HepG2 (cell line): Measurements from ENCODE around the gene PIAS1. TPM values are rescaled to one million over a fixed set of nuclear protein-coding genes. Genes with fewer than 3 reads are reported as not detected.

Source experiments
- ATAC-seq: fragments of 200-7000 bp; cut with Tn5 transposase; 3 replicates; pipeline ENCODE4 v1.9.1; 2020; ENCODE audit warnings: mild to moderate bottlenecking, moderate library complexity
- BruUV-seq: library from RNA; stranded (reverse); fragments of 400-500 nt; replicated peaks from 2 replicates; lab custom pipeline; 2021; lab: Mats Ljungman, UMichigan
- CTCF ChIA-PET: fragments of 300-600 bp; formaldehyde crosslinking; extraction: SDS; loops from one replicate; lab custom pipeline; 2021; ENCODE audit warnings: low total read pairs, inconsistent platforms, low intra/inter-chr PET ratio; lab: Yijun Ruan, JAX
- POLR2A ChIA-PET: fragments of 350-600 bp; sonication (Branson Sonifier 250); formaldehyde crosslinking; loops from one replicate; lab custom pipeline; 2020; ENCODE audit warnings: antibody characterized with exemption, inconsistent platforms; lab: Yijun Ruan, JAX
- DNase-seq: peaks from one replicate; pipeline ENCODE4 v3.0.0-alpha.2; 2015; ENCODE audit warnings: low spot score
- FAIRE-seq: peaks from 3 replicates; lab custom pipeline; 2011; peaks lifted over from hg19 to GRCh38; lab: Jason Lieb, UNC
- H2AFZ ChIP-seq: one replicate; pipeline ENCODE4 v1.6.1; 2011; ENCODE audit warnings: low read length, inconsistent platforms
- H3K27ac ChIP-seq: fragments of 300-600 bp; 3 replicates; pipeline ENCODE4 v1.8.0; 2011; ENCODE audit warnings: mixed run types, mild to moderate bottlenecking, mixed read lengths, low read length, inconsistent platforms; ENCODE audit not compliant: insufficient read depth; ENCODE audit errors: extremely low read length
- H3K27me3 ChIP-seq, 2 experiments: fragments of 200-600 bp in 1 of 2; 2 replicates in 1 of 2; 3 replicates in 1 of 2; pipeline versions ENCODE4 v1.6.0 to v1.8.0; 2011; ENCODE audit warnings: low read length in 2 of 2, mild to moderate bottlenecking in 2 of 2, moderate library complexity in 2 of 2, inconsistent platforms in 1 of 2; ENCODE audit not compliant: insufficient read depth in 2 of 2, control insufficient read depth in 1 of 2
- H3K36me3 ChIP-seq, 2 experiments: fragments of 200-600 bp in 1 of 2; replicated peaks in 1 of 2; 2 replicates in 1 of 2; 3 replicates in 1 of 2; pipeline versions ENCODE4 v1.5.1 to v1.8.0; 2011; ENCODE audit warnings: low read length in 2 of 2, inconsistent platforms in 1 of 2; ENCODE audit not compliant: insufficient read depth in 2 of 2, control insufficient read depth in 1 of 2
- H3K4me1 ChIP-seq: 2 replicates; pipeline ENCODE4 v1.5.1; 2012; ENCODE audit warnings: low read length, inconsistent platforms; ENCODE audit not compliant: insufficient read depth
- H3K4me2 ChIP-seq: 2 replicates; pipeline ENCODE4 v1.6.0; 2011; ENCODE audit warnings: low read depth, low read length, inconsistent platforms
- H3K4me3 ChIP-seq, 3 experiments: fragments of 200-600 bp in 1 of 3; sonication (generic), shearing (Covaris generic) in 1 of 3; replicated peaks in 1 of 3; 2 replicates each; pipeline ENCODE4 v1.5.1; 2011 to 2016; ENCODE audit warnings: low read length in 3 of 3, inconsistent platforms in 2 of 3, low read depth in 2 of 3, mild to moderate bottlenecking in 2 of 3, control low read depth in 1 of 3, mixed read lengths in 1 of 3; ENCODE audit not compliant: insufficient read depth in 1 of 3
- H3K79me2 ChIP-seq: one replicate; pipeline ENCODE4 v1.6.1; 2011; ENCODE audit warnings: low read length, inconsistent platforms; ENCODE audit not compliant: insufficient read depth
- H3K9ac ChIP-seq: 2 replicates; pipeline ENCODE4 v1.6.0; 2011; ENCODE audit warnings: mild to moderate bottlenecking, low read depth, low read length, inconsistent platforms; ENCODE audit not compliant: insufficient read depth
- H3K9me3 ChIP-seq: 2 replicates; pipeline ENCODE4 v1.5.1; 2012; ENCODE audit warnings: mild to moderate bottlenecking, low read length
- H4K20me1 ChIP-seq: 2 replicates; pipeline ENCODE4 v1.6.0; 2011; ENCODE audit warnings: inconsistent platforms, mild to moderate bottlenecking, low read length, moderate library complexity; ENCODE audit not compliant: insufficient read depth
- CC2D1A ChIP-seq: sonication (generic); formaldehyde crosslinking; IDR thresholded peaks from 2 replicates; pipeline ENCODE4 v1.8.1; 2023; ENCODE audit warnings: mild to moderate bottlenecking, missing genetic modification reagents
- NFKBIZ ChIP-seq: IDR thresholded peaks from 2 replicates; pipeline ENCODE4 v1.6.1; 2018; ENCODE audit warnings: missing genetic modification reagents, missing compliant biosample characterization
- ZNF598 ChIP-seq: sonication (generic); formaldehyde crosslinking; IDR thresholded peaks from 2 replicates; pipeline ENCODE4 v1.5.1; 2020; ENCODE audit warnings: mild to moderate bottlenecking, missing genetic modification reagents, borderline replicate concordance
- ZNF768 ChIP-seq: sonication (generic); formaldehyde crosslinking; IDR thresholded peaks from 2 replicates; pipeline ENCODE4 v1.4.0; 2020; ENCODE audit warnings: missing genetic modification reagents
- ZNF891 ChIP-seq: sonication (generic); formaldehyde crosslinking; IDR thresholded peaks from 2 replicates; pipeline ENCODE4 v1.5.0; 2020; ENCODE audit warnings: mild to moderate bottlenecking, missing genetic modification reagents
- WGBS: methylation state at CpG from one replicate; pipeline ENCODE4 v1.1.6; 2017; ENCODE audit warnings: low lambda C conversion rate; 5-methylcytosine and 5-hydroxymethylcytosine counted together
- in situ Hi-C: cut with HindIII; loops from 2 replicates; pipeline ENCODE4 v1.10.0; 2017; ENCODE audit warnings: low pct_unique_long_range_greater_than_20kb; ENCODE audit not compliant: extremely low pct_ligation_motif_present
- intact Hi-C: fragments of 100-400 bp; cut with micrococcal nuclease; formaldehyde crosslinking; loops from one replicate; pipeline ENCODE4 v1.10.0; 2022; ENCODE audit not compliant: unreplicated experiment
- polyA plus RNA-seq, 8 experiments: library from polyadenylated mRNA; depleted of rRNA in 3 of 8; stranded (reverse) in 7 of 8; unstranded in 1 of 8; fragments of >200 nt; fragmentation: Illumina TruSeq in 4 of 8; extraction: Trizol in 4 of 8; gene quantifications; 2 replicates each; pipeline versions ENCODE4 v1.2.1 to v1.2.3, GENCODE V29; 2011 to 2016; ENCODE audit warnings: low read depth in 4 of 8, missing spikeins in 1 of 8, mixed read lengths in 1 of 8; ENCODE audit not compliant: insufficient read depth in 1 of 8
- total RNA-seq, 5 experiments: library from RNA; depleted of rRNA; stranded (reverse); fragments of >200 nt; fragmentation: Illumina TruSeq; extraction: Trizol; gene quantifications; 2 replicates each; pipeline ENCODE4 v1.2.3, GENCODE V29; 2016; ENCODE audit warnings: low read depth in 1 of 5
- TF ChIP-seq, protein P1 (sequence below): sonication (generic); formaldehyde crosslinking; IDR thresholded peaks from 2 replicates; pipeline ENCODE4 v1.9.0; 2022; ENCODE audit warnings: low read depth, missing genetic modification reagents
- TF ChIP-seq, protein P2 (sequence below): sonication (generic); formaldehyde crosslinking; IDR thresholded peaks from 2 replicates; pipeline ENCODE4 v1.5.0; 2020; ENCODE audit warnings: mild to moderate bottlenecking, missing genetic modification reagents

Gene PIAS1
- total and polyA plus RNA-seq, 2 of the 13 experiments (the other 11 are each of a cell fraction or from before 2014, with no cell fraction given) = 20.7 to 33.7 TPM

DNA sequence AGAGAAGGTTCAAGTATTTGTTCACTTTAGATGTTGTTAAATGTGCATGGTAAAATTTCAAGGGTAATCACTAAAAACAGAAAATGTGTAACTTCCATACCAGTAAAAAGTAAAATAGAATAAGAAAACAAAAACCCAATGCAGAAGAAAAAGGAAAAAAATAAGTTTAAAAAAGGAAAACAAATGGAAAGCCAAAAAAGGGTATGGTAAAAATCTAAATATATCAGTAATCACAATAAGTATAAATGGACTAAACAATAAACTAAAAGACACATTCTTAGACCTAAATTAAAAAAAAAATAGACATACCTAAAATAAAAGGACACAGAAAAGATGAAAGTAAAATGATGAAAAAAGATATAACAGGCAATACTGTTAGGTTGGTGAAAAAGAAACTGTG lies 184.9 kb downstream of the PIAS1 start (continued):
- TF ChIP-seq CC2D1A (CRISPR knock-in tag) = no peak
- TF ChIP-seq NFKBIZ (CRISPR knock-in tag) = no peak
- no peak for TF ChIP-seq ZNF598 (CRISPR knock-in tag)
- TF ChIP-seq ZNF891 (CRISPR knock-in tag) = no peak
- TF ChIP-seq, protein P1, sequence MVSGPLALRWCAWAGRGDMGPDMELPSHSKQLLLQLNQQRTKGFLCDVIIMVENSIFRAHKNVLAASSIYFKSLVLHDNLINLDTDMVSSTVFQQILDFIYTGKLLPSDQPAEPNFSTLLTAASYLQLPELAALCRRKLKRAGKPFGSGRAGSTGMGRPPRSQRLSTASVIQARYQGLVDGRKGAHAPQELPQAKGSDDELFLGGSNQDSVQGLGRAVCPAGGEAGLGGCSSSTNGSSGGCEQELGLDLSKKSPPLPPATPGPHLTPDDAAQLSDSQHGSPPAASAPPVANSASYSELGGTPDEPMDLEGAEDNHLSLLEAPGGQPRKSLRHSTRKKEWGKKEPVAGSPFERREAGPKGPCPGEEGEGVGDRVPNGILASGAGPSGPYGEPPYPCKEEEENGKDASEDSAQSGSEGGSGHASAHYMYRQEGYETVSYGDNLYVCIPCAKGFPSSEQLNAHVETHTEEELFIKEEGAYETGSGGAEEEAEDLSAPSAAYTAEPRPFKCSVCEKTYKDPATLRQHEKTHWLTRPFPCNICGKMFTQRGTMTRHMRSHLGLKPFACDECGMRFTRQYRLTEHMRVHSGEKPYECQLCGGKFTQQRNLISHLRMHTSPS = no peak
- no peak for TF ChIP-seq ZNF768 (CRISPR knock-in tag)

DNA sequence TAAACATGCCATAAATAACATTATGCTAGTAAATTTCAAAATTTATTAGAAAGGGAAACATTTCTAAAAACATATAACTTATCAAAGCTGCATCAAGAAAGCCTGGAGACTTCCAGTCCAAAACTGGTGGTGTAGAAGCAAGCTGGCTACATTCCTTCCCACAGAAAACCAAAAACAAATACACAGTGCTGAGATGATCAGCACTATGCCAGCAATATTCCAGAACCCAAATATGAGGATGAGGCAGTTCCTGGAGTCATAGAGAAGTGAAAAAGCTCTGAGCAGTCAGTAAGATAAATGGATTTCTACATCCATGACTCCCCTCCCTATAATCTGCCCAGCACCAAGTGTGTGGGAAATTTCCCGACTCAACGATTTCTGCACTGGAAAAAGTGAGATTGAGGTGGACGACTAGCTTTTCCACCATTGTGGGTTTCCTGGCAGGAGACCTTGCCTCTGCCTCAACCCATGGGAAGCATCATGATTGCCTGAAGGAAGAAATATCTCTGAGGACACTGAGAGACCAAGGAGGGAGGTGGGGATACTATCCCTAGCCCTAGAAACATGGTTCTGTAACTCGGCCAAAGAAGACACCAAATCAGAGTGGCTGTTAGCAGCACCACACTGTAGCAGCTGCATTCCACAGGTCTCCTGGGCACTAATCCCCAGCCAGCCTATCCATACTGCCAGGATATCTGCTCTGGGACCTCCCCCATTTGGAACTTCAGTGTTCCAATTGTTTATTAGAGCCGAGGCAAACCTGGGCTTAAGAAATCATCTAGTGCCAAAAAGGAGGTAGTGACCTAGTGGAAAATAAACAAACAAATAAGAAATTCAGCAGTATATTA lies 187.2 kb downstream of the PIAS1 start:
- H4K20me1 ChIP-seq = no peaks in the 10 kb centered on the region
- WGBS = 14% methylated on average over 5 of the region's 5 CpGs
- H3K79me2 ChIP-seq = no peaks in the 10 kb centered on the region
- H3K27ac ChIP-seq = no peak overlapping the region
- H3K4me1 ChIP-seq = no peaks in the 10 kb centered on the region
- DNase-seq (no peak), FAIRE-seq (no peak), ATAC-seq (no peak)
- no peaks in the 10 kb centered on the region for H3K36me3 ChIP-seq
- no peaks in the 10 kb centered on the region for H3K27me3 ChIP-seq
- CTCF ChIA-PET = no interaction called here
- H2AFZ ChIP-seq = no peak overlapping the region
- POLR2A ChIA-PET = no interaction called here
- BruUV-seq = no TSS peak
- no peak overlapping the region for H3K4me3 ChIP-seq
- H3K9me3 ChIP-seq = peaks cover 8% of the 10 kb centered on the region
- H3K4me2 ChIP-seq = no peak overlapping the region
- no peak overlapping the region for H3K9ac ChIP-seq
- TF ChIP-seq, protein P2, sequence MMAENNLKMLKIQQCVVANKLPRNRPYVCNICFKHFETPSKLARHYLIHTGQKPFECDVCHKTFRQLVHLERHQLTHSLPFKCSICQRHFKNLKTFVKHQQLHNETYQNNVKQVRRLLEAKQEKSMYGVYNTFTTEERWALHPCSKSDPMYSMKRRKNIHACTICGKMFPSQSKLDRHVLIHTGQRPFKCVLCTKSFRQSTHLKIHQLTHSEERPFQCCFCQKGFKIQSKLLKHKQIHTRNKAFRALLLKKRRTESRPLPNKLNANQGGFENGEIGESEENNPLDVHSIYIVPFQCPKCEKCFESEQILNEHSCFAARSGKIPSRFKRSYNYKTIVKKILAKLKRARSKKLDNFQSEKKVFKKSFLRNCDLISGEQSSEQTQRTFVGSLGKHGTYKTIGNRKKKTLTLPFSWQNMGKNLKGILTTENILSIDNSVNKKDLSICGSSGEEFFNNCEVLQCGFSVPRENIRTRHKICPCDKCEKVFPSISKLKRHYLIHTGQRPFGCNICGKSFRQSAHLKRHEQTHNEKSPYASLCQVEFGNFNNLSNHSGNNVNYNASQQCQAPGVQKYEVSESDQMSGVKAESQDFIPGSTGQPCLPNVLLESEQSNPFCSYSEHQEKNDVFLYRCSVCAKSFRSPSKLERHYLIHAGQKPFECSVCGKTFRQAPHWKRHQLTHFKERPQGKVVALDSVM = no peak
- intact Hi-C loops (no loop called here), in situ Hi-C loops (no loop called here)

Other genes with a start within 250 kb of the PIAS1 start
- 0.09 and 0.10 TPM in 2 replicates for gene SKOR1, start 228.8 kb upstream of the PIAS1 start, total RNA-seq (2016; rRNA removed; fragmentation: Illumina TruSeq; extraction: Trizol)
- gene SKOR1, start 228.8 kb upstream of the PIAS1 start, polyA plus RNA-seq (2011; rRNA removed) = 0.11 and 0.14 TPM in 2 replicates
- gene RNU6-1, start 214.3 kb upstream of the PIAS1 start, total RNA-seq (2016; rRNA removed; fragmentation: Illumina TruSeq; extraction: Trizol) = under 0.01 TPM in 1 of 2 replicates, not detected in the other
- not detected in 2 replicates for gene RNU6-1, start 214.3 kb upstream of the PIAS1 start, polyA plus RNA-seq (2011; rRNA removed)
- gene CALML4, start 151.0 kb downstream of the PIAS1 start, total RNA-seq (2016; rRNA removed; fragmentation: Illumina TruSeq; extraction: Trizol) = 6.5 and 8.7 TPM in 2 replicates
- gene CALML4, start 151.0 kb downstream of the PIAS1 start, polyA plus RNA-seq (2011; rRNA removed) = 3.1 and 3.6 TPM in 2 replicates
- 11.1 and 27.1 TPM in 2 replicates for gene CLN6, start 175.4 kb downstream of the PIAS1 start, total RNA-seq (2016; rRNA removed; fragmentation: Illumina TruSeq; extraction: Trizol)
- gene CLN6, start 175.4 kb downstream of the PIAS1 start, polyA plus RNA-seq (2011; rRNA removed) = 24.9 and 26.6 TPM in 2 replicates
- gene FEM1B, start 223.4 kb downstream of the PIAS1 start, total RNA-seq (2016; rRNA removed; fragmentation: Illumina TruSeq; extraction: Trizol) = 38.1 and 41.2 TPM in 2 replicates
- gene FEM1B, start 223.4 kb downstream of the PIAS1 start, polyA plus RNA-seq (2011; rRNA removed) = 40.0 and 40.3 TPM in 2 replicates